ENCODE results near the gene CFB. TPM values are rescaled to one million over a fixed set of nuclear protein-coding genes. Genes with fewer than 3 reads are reported as not detected.

The CFB gene
- total RNA-seq, 1 experiment from 2014 or later: 0.31 TPM

GRCh38 chr6:31956796-31957195, 10.9 kb downstream of the CFB start:
- peaks cover 3% of the 10 kb centered on the region for H3K79me1 ChIP-seq (ENCODE audit: insufficient read depth, low read depth, low read length, poor library complexity, severe bottlenecking)
- peaks cover 7% of the 10 kb centered on the region for H3K79me2 ChIP-seq (ENCODE audit: insufficient read depth, low read length)
- no peak overlapping the region for H2BK15ac ChIP-seq (ENCODE audit: low read depth, low read length)
- H3K23me2 ChIP-seq (ENCODE audit: insufficient read length, low read depth, low read length, poor library complexity, severe bottlenecking): peaks cover 10% of the 10 kb centered on the region
- no peak overlapping the region for H2BK20ac ChIP-seq (ENCODE audit: low read depth, low read length, poor library complexity, severe bottlenecking)
- H4K8ac ChIP-seq (replicated peaks; ENCODE audit: insufficient read length, low read depth, low read length): no peak overlapping the region
- DNase-seq: no peak
- H3K4me2 ChIP-seq (ENCODE audit: insufficient read depth, insufficient read length, low read length): no peak overlapping the region
- no CpG with 5 or more reads among the region's 3 CpGs for WGBS (ENCODE audit: extremely low coverage, insufficient read length, low lambda C conversion rate)
- TF ChIP-seq CTCF (conservative IDR thresholded peaks at IDR 0.05): no peak
- H2BK120ac ChIP-seq (ENCODE audit: low read depth, low read length, poor library complexity, severe bottlenecking): no peak overlapping the region
- H3K9ac ChIP-seq (ENCODE audit: extremely low read depth, insufficient read length, low read length): no peak overlapping the region
- no peaks in the 10 kb centered on the region for H3K9me3 ChIP-seq (ENCODE audit: control insufficient read depth, low read depth, low read length)
- no peak overlapping the region for H3K27ac ChIP-seq (ENCODE audit: insufficient read length, low read depth, low read length)
- peaks cover 27 to 75% (median 70%) of the 10 kb centered on the region in 3 experiments for H3K36me3 Mint-ChIP-seq (ENCODE audit: insufficient read depth in 1 of 3, low read depth in 3 of 3)
- H4K91ac ChIP-seq (ENCODE audit: insufficient read length, low read depth, low read length): no peak overlapping the region
- H3K4me1 ChIP-seq (ENCODE audit: insufficient read depth, low read length): peaks cover 3% of the 10 kb centered on the region; the same call in 1 of the 2 replicates
- no peak overlapping the region for H2BK5ac ChIP-seq (ENCODE audit: insufficient read length, low read length)
- no peak overlapping the region for H3K14ac ChIP-seq (ENCODE audit: insufficient read depth, low read length)
- no peak overlapping the region for H2BK12ac ChIP-seq (ENCODE audit: insufficient read length, low read depth, low read length)
- H3K4me3 Mint-ChIP-seq: peak overlapping the region in 1 of 2 experiments; percentile 95; a peak in 1 of 5 replicates
- H4K5ac ChIP-seq (ENCODE audit: insufficient read length, low read depth, low read length): no peak overlapping the region
- H3K27me3 ChIP-seq (ENCODE audit: insufficient read depth, low read length): no peaks in the 10 kb centered on the region
- H3K23ac ChIP-seq (ENCODE audit: insufficient read length, low read depth, low read length): no peak overlapping the region
- H3T11ph ChIP-seq (ENCODE audit: low read length): no peak overlapping the region
- no peak overlapping the region for H3K4ac ChIP-seq (ENCODE audit: low read depth, low read length)
- no peak overlapping the region for H3K56ac ChIP-seq (ENCODE audit: insufficient read length, low read depth, low read length)
- H3K27me3 Mint-ChIP-seq (ENCODE audit: low read depth): no peaks in the 10 kb centered on the region
- H2AK5ac ChIP-seq (ENCODE audit: insufficient read length, low read length): no peak overlapping the region
- no peak overlapping the region for H2AFZ ChIP-seq (ENCODE audit: low read length)
- H4K20me1 ChIP-seq (ENCODE audit: control insufficient read depth, insufficient read depth, insufficient read length): no peaks in the 10 kb centered on the region
- H3K27ac Mint-ChIP-seq: no peak overlapping the region
- H3K4me1 Mint-ChIP-seq: peaks cover 18% of the 10 kb centered on the region in 2 experiments
- H3K18ac ChIP-seq (ENCODE audit: insufficient read length, low read depth, low read length): no peak overlapping the region
- no peaks in the 10 kb centered on the region; a peak in 1 of 5 replicates for H3K9me3 Mint-ChIP-seq
